Activated B cell treated with CpG ODN at 0.5 μM for 24 hours (primary cell): ENCODE measurements around the gene ZFP69B. TPM values are rescaled to one million over a fixed set of nuclear protein-coding genes. Genes with fewer than 3 reads are reported as not detected.
A peak's percentile ranks its signal among the peaks of the same experiment; 100 is the strongest.

ENCODE experiments used
- ATAC-seq: fragments of 200-7000 bp; cut with Tn5 transposase; one replicate; pipeline ENCODE4 v1.10.0; 2021; ENCODE audit warnings: low read depth, mild to moderate bottlenecking, moderate library complexity
- CTCF ChIA-PET: fragments of 350-600 bp; sonication (Branson Sonifier 250); formaldehyde crosslinking; loops from one replicate; lab custom pipeline; 2021; ENCODE audit warnings: antibody characterized with exemption; lab: Charles Lee
- POLR2A ChIA-PET: fragments of 350-600 bp; sonication (Branson Sonifier 250); formaldehyde crosslinking; loops from one replicate; lab custom pipeline; 2021; ENCODE audit warnings: antibody characterized with exemption; lab: Charles Lee
- DNase-seq: peaks from one replicate; pipeline ENCODE4 v3.0.0; 2022
- H3K27ac Mint-ChIP-seq: one replicate; pipeline ENCODE4 v1.8.0; 2020; ENCODE audit warnings: mixed read lengths
- H3K27me3 Mint-ChIP-seq: one replicate; pipeline ENCODE4 v1.8.0; 2021; ENCODE audit warnings: mixed read lengths
- H3K36me3 Mint-ChIP-seq: one replicate; pipeline ENCODE4 v1.8.0; 2021; ENCODE audit warnings: low read depth, mixed read lengths
- H3K4me1 Mint-ChIP-seq: one replicate; pipeline ENCODE4 v1.8.0; 2021; ENCODE audit warnings: mixed read lengths
- H3K4me3 Mint-ChIP-seq: one replicate; pipeline ENCODE4 v1.8.0; 2020; ENCODE audit warnings: mild to moderate bottlenecking, mixed read lengths
- H3K9me3 Mint-ChIP-seq: one replicate; pipeline ENCODE4 v1.8.0; 2020; ENCODE audit warnings: mixed read lengths
- CTCF ChIP-seq: fragments of 200-600 bp; IDR thresholded peaks from one replicate; pipeline ENCODE4 v1.8.0; 2022; ENCODE audit warnings: antibody characterized with exemption, mild to moderate bottlenecking
- intact Hi-C: fragments of 100-400 bp; cut with micrococcal nuclease; formaldehyde crosslinking; loops from one replicate; pipeline ENCODE4 v1.15.1; 2024
- total RNA-seq: library from RNA; stranded (reverse); gene quantifications from 2 replicates; pipeline ENCODE4 v1.2.3, GENCODE V29; 2022

Gene ZFP69B
- total RNA-seq, 1 donor from 2014 or later = 10.4 TPM

DNA sequence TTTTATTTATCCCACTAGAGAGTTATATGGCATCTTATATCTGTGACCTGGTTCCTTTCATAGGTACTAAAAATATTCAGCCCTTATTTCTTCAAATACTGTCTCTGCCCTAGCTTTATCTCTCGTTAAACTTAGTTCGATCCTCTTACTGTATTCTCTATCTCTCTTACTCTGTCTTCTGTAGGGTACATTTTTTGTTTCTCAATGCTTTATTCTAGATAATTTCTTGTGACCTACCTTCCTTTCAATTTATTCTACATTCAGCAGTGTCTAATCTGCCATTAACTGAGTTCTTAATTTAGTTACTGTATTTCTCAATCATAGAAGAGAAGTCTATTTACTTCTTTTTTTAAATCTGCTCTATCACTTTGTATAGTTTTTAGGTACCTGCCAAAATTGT is 25.0 kb downstream of the ZFP69B start:
- Mint-ChIP-seq H3K9me3 (peaks cover 24% of the 10 kb centered on the region), H3K27me3 (no peaks in the 10 kb centered on the region), H3K4me3 (no peak overlapping the region), H3K36me3 (peaks cover 17% of the 10 kb centered on the region), H3K4me1 (peaks cover 17% of the 10 kb centered on the region), H3K27ac (no peak overlapping the region)
- DNase-seq (no peak), ATAC-seq (no peak)
- intact Hi-C loops = loop anchor here (10.0 kb wide), 1 partner anchor 220 kb away; the partner anchor contains the start of gene NFYC
- TF ChIP-seq CTCF = no peak
- ChIA-PET CTCF (no interaction called here), POLR2A (no interaction called here)

- peaks cover 30% of the 10 kb centered on the region for H3K36me3 Mint-ChIP-seq
- ChIA-PET POLR2A (interaction anchor here (1.0 to 2.2 kb wide), 11 partner anchors 11 to 438 kb away, joined by 3 to 18 read pairs (median 3); partner anchors contain the start of genes EXO5, NFYC, ZFP69B and ZMPSTE24), CTCF (no interaction called here)
- DNase-seq (peak; percentile 79), ATAC-seq (peak; percentile 97)
- H3K27ac Mint-ChIP-seq = peak within 1 kb of the TSS; percentile 87
- no peaks in the 10 kb centered on the region for H3K27me3 Mint-ChIP-seq
- intact Hi-C loops = loop anchor here (1.0 to 10.0 kb wide), 4 partner anchors 27 to 218 kb away; partner anchors contain the start of genes EXO5, NFYC, ZFP69B and ZNF684
- TF ChIP-seq CTCF = no peak
- H3K4me3 Mint-ChIP-seq = peak within 1 kb of the TSS; percentile 85
- peaks cover 17% of the 10 kb centered on the region for H3K4me1 Mint-ChIP-seq
- H3K9me3 Mint-ChIP-seq = peaks cover 17% of the 10 kb centered on the region
Measured at GRCh38 chr1:40476924-40477677, 26.8 kb downstream of the ZFP69B start, which contains the start of gene ZFP69. TSS of gene ZFP69 (plus strand) at chr1:40477290. CDS start at chr1:40479362, 2,072 bp downstream.

- H3K4me1 Mint-ChIP-seq = peaks cover 17% of the 10 kb centered on the region
- peaks cover 34% of the 10 kb centered on the region for H3K36me3 Mint-ChIP-seq
- no peaks in the 10 kb centered on the region for H3K27me3 Mint-ChIP-seq
- peak overlapping the region; percentile 85 for H3K4me3 Mint-ChIP-seq
- ChIA-PET POLR2A (interaction anchor here (0.8 to 2.2 kb wide), 11 partner anchors 10 to 220 kb away, joined by 3 to 18 read pairs (median 3); partner anchors contain the start of genes EXO5, NFYC, ZFP69B and ZMPSTE24), CTCF (interaction anchor here (0.9 to 1.4 kb wide), 3 partner anchors 10 to 54 kb away, joined by 3 to 5 read pairs (median 3); partner anchors contain the start of gene ZNF684)
- no peak for TF ChIP-seq CTCF
- intact Hi-C loops = loop anchor here (1.0 to 10.0 kb wide), 4 partner anchors 27 to 217 kb away; partner anchors contain the start of genes EXO5, NFYC, ZFP69B and ZNF684
- ATAC-seq (peak; percentile 9), DNase-seq (no peak)
- peak overlapping the region; percentile 87 for H3K27ac Mint-ChIP-seq
- H3K9me3 Mint-ChIP-seq = peaks cover 17% of the 10 kb centered on the region
Measured at GRCh38 chr1:40477678-40478053, 27.4 kb downstream of the ZFP69B start.

DNA sequence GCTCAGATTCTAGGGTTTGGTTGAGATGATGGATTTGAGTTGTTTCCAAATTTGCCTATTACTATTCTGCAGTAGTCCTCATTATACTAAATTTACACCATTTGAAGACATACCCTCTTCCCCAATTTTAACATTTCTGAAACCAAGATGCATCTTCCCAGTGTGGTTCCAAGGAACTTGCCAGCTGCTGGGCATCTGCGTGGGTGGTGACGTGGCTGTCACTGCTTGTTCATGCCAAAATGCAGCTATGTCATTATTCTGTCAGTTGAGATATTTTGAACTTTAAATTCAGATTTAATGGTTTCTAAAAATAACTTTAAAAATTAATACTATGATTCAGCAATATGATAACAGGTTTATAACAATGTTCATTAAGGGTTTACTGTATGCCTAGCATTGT is 28.0 kb downstream of the ZFP69B start:
- peaks cover 17% of the 10 kb centered on the region for H3K4me1 Mint-ChIP-seq
- H3K27ac Mint-ChIP-seq = peak overlapping the region; percentile 87
- H3K9me3 Mint-ChIP-seq = peaks cover 12% of the 10 kb centered on the region
- ChIA-PET POLR2A (interaction anchor here (0.8 to 2.2 kb wide), 7 partner anchors 9 to 221 kb away, joined by 3 to 18 read pairs (median 4); partner anchors contain the start of genes EXO5, NFYC, ZFP69B and ZMPSTE24), CTCF (interaction anchor here (0.9 to 1.4 kb wide), 3 partner anchors 10 to 54 kb away, joined by 3 to 5 read pairs (median 3); partner anchors contain the start of gene ZNF684)
- DNase-seq (no peak), ATAC-seq (no peak)
- peak overlapping the region; percentile 85 for H3K4me3 Mint-ChIP-seq
- intact Hi-C loops = loop anchor here (10.0 kb wide), 1 partner anchor 217 kb away; the partner anchor contains the start of gene NFYC
- no peaks in the 10 kb centered on the region for H3K27me3 Mint-ChIP-seq
- TF ChIP-seq CTCF = no peak
- peaks cover 40% of the 10 kb centered on the region for H3K36me3 Mint-ChIP-seq
